CMK (cell line): ENCODE measurements around the gene CHD6.

Experiments used
- DNase-seq: peaks from one replicate; pipeline ENCODE4 v3.0.0-alpha.2; 2010; ENCODE audit warnings: low read depth

The CHD6 gene, protein sequence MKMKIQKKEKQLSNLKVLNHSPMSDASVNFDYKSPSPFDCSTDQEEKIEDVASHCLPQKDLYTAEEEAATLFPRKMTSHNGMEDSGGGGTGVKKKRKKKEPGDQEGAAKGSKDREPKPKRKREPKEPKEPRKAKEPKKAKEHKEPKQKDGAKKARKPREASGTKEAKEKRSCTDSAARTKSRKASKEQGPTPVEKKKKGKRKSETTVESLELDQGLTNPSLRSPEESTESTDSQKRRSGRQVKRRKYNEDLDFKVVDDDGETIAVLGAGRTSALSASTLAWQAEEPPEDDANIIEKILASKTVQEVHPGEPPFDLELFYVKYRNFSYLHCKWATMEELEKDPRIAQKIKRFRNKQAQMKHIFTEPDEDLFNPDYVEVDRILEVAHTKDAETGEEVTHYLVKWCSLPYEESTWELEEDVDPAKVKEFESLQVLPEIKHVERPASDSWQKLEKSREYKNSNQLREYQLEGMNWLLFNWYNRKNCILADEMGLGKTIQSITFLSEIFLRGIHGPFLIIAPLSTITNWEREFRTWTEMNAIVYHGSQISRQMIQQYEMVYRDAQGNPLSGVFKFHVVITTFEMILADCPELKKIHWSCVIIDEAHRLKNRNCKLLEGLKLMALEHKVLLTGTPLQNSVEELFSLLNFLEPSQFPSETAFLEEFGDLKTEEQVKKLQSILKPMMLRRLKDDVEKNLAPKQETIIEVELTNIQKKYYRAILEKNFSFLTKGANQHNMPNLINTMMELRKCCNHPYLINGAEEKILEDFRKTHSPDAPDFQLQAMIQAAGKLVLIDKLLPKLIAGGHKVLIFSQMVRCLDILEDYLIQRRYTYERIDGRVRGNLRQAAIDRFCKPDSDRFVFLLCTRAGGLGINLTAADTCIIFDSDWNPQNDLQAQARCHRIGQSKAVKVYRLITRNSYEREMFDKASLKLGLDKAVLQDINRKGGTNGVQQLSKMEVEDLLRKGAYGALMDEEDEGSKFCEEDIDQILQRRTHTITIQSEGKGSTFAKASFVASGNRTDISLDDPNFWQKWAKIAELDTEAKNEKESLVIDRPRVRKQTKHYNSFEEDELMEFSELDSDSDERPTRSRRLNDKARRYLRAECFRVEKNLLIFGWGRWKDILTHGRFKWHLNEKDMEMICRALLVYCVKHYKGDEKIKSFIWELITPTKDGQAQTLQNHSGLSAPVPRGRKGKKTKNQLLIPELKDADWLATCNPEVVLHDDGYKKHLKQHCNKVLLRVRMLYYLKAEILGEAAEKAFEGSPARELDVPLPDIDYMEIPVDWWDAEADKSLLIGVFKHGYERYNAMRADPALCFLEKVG (N-terminal part only)

DNA sequence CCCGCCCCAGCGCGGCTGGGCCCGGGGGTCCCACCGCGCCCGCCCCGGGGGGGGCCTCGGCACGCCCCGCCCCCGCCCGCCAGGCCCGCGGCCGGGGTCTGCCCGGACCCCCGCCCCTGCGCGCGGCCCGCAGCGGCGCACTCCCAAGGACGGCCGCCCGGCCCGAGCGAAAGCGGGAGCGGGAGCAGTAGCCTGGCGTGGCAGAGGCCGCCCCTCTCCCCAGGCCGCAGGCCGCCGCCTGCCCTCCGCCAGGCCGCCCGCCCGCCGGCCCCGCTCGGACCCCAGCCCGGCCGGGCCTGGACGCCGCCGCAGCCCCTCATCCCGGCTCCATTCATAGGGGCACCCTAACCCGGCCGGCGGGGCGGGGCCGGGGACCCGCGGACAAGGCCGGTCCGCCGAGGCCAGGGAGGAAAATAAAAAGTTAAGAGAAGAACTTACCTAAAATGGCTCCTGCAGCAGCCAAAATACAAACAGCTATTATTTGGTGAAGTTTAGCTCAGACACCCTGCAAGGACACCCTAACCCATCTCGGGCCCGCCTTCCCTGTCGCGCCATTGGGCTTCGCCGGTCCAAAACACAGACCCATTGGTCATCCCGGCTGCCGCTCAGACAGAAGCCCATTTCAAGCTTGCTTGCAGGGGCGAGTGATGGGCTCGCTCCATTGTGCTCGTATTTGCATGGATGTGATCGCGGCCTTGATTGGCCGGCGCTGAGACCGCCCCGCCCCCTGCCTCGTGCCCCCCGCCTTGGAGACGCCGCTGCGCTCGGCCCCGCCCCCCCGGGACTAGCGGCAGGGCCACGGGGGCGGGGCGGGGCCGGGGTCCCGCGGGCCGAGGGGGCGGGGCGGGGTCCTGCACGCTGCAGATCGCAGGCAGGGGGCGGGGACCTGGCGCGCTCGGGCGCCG lies at the start of gene CHD6:
Gene CHD6 (minus strand): TSS at position 476 of the 905 bp plus-strand sequence. CDS start 67,040 bp downstream, outside the sequence.
- DNase-seq = peak; percentile 92

DNA sequence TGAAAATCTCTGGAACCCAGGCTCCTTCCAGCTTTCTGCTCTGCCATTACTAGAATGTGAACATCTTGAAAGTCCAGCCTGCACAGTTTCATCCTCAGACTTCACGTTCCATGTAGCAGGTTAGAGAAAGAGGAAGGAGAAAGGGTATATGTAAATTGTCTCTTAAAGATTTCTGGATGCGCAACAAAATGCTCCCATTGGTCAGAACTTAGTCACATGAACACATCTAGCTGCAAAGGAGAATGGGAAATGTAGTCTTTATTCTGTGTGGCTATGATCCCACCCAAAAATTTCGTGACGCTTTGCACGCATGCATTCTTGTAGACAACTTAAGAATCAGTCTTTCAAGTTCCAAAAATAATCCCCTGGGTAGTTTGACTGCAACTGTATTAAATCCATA lies 46.4 kb upstream of the CHD6 start:
- DNase-seq = peak; percentile 7

DNA sequence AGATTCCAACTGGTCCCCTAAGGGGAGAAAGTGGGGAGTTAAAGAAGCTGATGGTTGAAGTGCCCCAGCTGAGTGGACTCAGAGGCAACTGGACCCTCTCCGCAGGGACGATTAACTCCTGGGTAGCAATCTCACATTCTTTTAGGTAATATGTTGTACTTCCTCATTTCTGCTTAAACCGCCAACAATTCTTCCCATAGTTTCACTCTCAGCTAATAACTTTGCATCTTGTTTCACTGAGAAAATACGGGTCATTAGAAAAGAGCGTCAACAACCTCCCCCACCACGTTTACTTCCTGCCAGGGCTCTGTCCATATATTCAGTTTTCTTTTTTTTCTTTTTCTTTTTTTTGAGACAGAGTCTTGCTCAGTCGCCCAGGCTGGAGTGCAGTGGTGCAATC lies 39.5 kb upstream of the CHD6 start:
- DNase-seq = no peak

DNA sequence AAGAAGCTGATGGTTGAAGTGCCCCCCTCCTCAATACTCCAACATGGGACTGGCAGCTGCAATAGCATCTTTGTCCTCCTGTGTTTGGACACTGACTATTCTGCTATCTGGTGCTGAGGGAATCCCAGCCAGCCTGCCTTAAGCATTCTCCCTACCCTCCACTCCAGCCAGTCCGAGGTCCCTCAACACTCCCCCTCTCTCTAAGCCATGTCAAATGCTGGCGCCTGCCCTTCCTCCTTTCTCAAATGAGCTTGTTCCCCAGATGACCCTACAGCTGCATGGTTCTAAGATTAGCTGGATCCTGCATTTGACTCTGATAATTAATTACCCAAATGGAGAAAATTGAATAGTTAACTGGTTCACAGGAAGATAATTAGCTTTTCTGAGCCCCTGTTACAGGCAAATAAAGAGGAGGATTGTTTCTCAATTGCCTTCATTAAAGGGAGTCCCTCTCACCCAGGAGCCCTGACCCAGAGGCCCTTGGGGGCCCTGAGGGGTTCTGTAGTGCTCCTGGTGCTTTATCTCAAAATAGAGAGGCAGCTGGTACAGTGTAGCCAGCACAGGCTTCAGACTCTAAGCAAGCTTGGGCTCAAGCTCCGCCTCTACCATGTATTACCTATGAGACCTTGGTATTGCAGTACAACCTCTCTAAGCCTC lies 37.9 kb upstream of the CHD6 start:
- no peak for DNase-seq

DNA sequence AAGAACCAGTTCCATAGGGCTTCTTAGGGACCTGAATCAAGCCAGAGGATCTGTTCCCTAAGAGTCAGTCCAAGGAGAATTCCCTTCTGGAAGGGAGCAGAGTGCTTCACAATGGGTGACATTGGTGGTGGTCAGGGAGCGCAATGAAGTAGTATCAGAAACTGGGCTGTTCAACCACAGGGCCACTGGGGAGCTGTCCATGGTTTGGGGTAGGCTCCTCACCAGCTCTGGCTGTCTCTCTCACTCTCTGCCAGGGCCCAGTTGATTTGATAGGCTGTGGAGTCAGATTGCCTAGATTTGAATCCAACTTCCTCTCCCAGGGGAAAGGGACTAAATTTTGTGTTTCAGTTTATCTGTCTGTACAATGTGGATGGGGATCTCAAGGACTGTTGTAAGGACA lies 36.7 kb upstream of the CHD6 start:
- no peak for DNase-seq

DNA sequence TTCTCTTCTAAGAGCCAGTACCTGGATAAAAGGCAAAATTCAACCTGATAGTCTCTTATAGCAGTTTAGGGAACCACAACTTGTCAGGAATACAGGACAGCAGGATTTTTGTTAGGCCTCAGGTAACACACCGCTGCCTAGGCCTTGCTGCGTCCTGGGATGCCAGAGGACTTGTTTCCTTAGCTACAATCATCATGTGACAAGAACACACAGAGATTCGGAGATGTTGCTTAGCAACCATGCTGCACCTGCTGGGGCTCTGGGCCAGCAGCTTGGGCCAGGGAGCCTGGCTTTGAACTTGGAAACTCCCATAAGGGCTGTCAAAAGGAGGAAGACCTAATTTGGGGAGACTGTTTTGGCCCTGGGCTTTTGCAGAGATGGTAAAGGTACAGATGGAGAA lies 36.1 kb upstream of the CHD6 start:
- no peak for DNase-seq

DNA sequence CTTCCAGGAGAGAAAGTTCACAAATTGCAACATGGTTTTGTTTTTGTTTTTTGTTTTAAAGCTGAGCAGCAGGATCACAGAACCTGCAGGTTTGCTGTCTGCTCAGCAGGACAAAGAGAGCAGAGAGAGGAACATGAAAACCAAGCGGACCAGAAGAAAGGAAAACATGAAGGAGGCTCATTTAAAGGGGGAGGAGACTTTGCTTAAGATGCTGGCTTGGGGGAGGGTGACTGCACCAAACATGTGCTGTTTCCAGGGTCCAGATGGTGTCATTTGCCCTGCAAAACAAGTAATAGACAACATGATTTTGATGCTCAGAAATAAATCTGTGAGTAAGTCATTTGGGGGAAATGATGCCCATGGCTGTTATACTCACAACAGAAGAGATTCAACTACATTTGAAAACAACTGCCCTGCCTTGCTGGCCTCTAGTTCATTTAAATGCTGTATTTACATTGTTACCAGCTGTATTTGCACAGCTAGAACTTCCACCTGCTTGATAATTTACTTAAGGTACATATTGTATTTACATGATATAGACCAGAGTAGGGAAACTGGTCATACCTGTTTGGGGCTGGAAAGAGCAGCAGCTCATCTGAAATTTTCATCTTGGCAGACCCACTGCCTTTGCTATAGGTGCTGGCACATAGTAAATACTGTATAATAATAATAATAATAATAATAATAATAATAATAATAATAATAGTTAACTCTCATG lies 32.2 kb upstream of the CHD6 start:
- no peak for DNase-seq

DNA sequence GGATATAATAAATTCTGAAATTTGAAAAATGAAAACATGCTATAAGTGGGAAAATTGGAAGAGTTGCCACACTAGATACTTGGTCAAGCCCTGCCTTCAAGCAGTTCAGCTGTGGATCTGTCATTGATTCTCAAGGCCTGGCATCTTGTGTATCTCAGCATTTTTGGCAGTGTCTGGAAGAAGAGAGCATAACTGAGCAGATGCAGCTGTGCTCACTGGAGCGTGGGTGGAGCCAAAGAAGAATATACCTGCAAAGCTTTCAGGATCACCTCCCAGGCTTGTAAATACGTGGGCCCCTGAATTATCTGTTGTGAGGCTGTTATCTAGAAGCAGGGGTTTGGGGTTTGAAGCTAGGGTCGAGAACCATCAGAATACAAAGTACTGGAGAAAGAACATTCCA lies 31.3 kb upstream of the CHD6 start:
- no peak for DNase-seq

DNA sequence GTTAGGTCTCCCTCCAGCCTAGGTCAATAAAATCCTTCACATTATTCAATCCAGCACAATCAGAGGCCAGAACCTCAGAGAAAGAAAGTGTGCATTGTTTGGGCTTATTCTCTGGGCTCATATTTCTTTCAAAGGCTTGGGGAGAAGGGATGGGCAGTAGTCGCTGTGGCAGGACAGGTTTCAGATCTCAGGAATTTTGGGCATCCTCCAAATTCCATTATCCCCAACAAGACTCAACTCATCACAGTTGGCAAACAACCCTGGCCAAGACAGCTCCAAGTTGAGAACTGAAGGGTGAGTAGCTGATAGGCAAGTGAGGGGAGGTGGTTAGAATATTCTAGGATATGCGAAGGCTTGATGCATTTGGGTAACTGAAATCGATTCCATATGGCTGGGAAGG lies 27.2 kb upstream of the CHD6 start:
- DNase-seq = no peak

DNA sequence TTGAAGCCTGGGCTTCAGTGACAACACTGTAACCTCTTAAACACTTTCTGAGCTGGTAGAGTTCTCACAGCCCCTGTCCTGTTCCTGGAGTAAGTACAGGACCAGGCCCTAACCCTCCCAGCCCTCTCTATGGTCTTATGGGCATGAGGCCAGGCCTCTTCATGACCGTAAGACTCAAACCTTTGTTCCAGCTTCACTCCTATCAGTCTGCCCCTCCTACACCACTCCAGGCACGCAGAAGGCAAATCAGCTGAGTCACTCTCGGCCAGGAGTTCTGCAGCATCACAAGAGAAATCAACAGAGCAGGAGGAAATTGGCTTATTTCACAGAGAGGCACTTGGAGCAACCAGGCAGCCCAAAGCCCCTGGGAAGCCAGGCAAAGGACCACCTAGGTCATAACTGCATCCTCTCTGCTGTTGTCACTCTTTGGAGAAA lies 25.3 kb upstream of the CHD6 start:
- no peak for DNase-seq

DNA sequence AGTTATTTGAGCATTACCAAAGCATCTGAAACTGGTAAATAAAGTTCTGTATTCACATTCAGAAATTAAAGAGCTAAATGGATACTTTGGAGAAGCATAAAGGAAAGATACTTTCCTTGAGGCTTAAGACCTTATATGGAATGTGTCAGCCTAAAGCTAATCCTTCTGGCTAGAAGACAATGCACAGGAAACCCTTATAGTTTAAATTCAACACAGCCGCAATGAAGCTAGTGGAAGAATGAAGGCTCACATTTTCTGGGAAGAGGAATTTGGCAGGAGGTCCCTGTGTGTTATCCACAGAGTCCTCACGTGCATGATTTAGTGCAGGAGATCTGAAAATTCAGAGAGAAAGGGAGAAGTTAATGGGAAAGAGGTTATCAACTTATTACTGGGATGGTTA lies 21.5 kb upstream of the CHD6 start:
- no peak for DNase-seq

DNA sequence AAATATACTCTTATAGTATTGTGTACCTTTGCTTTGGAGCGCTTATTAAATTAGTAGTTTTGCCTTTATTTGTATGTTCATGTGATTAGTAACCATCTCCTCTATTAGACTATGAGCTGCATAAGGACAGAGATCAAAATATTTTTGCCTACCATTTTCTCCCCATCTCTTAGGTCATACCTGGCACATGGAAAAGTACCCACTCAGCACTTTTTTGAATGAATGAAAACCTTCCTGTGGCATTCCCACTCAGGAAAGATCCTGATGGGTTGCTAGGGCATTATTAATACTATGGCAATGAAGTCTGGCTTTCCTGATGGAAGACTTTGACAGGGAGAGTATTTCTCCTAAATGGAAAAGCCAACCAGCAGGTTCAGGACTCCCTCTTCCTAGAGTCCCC lies 20.3 kb upstream of the CHD6 start:
- no peak for DNase-seq

DNA sequence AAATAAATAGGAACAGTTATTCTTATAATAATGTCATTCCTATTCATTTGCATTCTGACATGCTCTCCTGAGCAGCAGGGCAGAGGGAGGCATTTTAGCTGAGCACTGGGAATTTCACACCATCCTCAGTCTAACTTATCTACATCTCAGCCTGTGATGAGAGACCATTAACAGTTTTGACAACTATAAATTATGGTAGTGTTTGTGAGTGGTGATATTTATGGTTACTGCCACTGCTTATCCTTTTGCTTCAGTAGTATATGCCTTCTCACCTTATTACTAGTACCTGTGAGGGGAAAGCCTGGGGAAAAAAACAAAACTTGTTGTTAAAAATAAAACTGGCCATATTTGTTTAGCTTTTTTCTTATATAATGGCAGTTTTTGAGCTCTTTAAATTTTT lies 17.0 kb upstream of the CHD6 start:
- no peak for DNase-seq

DNA sequence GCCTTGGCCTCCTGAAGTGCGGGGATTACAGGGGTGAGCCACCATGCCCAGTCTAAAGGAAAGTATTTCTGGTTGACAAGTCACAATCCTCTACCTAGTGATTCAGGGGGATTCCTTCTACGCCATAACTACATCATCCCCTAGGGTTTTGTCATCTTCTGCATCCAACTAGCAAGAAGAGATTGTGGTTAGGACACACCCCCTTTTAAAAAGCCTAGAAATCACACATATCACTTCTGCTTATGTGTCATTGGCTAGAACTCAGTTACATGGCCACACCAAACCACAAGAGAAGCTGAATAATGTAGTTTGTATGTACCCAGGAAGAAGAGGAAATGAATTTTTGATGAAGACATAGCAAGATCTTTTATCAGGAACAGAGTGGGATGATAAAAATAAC lies 14.7 kb upstream of the CHD6 start:
- no peak for DNase-seq

DNA sequence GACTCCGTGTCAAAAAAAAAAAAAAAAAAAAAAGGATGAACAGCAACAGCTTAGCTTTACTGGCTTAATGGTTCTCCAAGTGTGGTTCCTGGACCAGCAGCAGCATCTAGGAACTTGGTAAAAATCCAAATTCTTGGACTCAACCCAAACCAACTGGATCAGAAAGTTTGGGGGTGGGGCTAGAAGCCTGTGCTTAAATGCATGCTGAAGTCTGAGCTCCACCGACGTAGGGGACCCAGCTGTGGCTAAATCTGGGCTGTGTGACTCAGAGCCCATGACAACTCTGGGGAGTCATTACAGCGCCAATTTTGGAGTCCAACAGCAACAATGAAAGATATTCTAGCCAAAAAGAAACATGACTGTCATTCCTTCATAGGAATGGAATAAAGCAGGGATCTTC lies 13.6 kb upstream of the CHD6 start:
- DNase-seq = no peak

DNA sequence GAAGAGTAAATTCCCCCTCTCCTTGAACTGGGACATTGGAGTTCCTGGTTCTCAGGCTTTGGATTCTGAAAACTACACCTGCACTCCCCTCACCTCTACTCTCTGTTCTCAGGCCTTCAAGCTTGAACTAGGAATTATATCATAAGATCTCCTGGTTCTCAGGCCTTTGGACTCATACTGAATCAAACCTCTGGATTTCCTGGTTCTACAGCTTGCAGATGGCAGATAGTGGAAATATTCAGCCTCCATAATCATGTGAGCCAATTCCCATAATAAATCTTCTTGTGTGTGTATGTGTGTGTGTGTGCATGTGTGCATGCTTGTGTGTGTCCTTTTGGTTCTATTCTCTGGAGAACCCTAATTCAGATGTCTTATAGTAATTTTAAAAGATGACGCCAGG lies 12.7 kb upstream of the CHD6 start:
- DNase-seq = no peak

DNA sequence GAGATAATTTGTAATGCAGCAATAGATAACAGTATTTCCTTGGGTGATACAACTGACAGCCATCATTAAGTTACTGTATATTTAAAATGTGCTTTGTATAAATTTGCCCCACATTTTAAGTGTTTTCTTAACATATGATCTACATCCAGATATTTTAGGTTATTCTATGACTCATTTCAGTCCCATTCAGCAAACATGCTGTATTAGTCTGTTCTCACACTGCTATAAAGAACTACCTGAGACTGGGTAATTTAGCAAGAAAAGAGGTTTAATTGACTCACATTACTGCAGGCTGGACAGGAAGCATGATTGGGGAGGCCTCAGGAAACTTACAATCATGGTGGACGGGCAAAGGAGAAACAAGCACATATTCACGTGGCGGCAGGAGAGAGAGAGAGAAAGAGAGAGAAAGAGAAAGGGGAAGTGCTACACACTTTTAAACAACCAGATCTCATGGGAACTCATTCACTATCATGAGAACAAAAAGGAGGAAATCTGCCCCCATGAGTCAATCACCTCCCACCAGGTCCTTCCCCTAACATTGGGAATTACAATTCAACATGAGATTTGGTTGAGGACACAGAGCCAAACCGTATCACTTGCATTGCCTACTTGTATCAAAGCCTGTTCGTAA lies 9.6 kb upstream of the CHD6 start:
- no peak for DNase-seq

DNA sequence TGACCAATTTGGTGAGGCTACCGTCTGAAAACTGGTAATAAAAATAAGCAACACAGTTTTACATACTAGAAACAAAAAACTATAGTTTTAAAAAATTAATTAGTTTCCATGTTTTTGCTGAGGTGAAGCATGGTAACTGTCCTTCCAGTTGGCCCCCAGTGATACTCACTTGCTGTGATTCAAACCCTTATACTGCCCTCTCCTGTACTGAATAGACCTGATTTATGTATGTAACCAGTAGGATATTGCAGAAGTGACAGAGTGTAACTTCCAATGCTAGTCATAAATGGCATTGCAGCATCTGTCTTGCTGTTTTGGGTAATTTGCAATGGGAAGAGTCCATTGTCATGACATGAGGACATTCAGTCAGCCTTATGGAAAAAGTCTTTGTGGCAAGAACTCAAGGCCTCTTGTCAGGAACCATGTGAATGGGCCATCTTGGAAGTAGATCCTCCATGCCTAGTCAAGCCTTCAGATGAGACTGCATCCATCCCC lies 8.9 kb upstream of the CHD6 start:
- DNase-seq = no peak

DNA sequence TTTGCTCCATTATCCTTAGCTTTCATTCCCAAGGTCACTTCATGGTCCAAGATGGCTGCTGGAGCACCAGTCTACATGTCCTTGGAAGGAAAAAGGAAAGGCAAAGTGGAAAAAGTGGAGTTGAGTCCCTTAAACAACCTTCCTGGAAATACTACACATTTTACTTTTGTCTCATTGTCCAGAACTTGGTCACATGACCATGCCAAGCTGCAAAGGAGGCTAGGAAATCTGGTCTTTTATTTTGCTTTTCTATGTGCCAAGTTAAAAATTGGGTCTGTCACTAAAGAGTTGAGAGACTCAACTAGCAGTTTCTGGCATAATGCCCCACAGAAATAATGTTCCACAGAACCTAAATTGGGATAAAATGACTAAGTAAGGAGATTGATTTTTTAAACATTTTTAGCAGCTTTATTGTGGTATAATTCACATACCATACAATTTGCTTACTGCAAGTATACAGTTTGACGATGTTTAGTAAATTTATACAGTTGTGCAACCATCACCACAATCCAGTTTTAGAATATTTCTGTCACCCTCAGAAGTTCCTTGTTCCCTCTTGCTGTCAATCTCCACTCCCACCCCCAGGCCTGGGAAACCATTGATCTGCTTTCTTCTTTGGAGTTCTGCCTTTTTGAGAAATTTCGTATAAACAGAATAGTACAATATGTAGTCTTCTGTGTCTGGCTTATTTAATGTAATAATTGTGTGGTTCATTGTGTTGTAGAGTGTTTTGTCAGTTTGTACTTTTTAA lies 5.6 kb upstream of the CHD6 start:
- DNase-seq = no peak
